Astrocyte of the cerebellum (primary cell): ENCODE results near the gene MIF.
A peak's percentile ranks its signal among the peaks of the same experiment; 100 is the strongest.

Experiments
- DNase-seq: peaks from one replicate; pipeline ENCODE4 v3.0.0-alpha.2; 2011; ENCODE audit warnings: low read depth
- H3K4me3 ChIP-seq: 2 replicates; pipeline ENCODE4 v1.5.1; 2011; ENCODE audit warnings: mild to moderate bottlenecking, low read depth, low read length, moderate library complexity
- CTCF ChIP-seq: IDR thresholded peaks from 2 replicates; pipeline ENCODE4 v1.5.1; 2012; ENCODE audit warnings: low read length, low read depth, moderate library complexity, mild to moderate bottlenecking; ENCODE audit errors: missing control alignments
- in situ Hi-C: cut with HindIII; loops from 2 replicates; pipeline ENCODE4 v1.10.0; 2017; ENCODE audit warnings: low sequenced_read_pairs

Gene MIF

DNA sequence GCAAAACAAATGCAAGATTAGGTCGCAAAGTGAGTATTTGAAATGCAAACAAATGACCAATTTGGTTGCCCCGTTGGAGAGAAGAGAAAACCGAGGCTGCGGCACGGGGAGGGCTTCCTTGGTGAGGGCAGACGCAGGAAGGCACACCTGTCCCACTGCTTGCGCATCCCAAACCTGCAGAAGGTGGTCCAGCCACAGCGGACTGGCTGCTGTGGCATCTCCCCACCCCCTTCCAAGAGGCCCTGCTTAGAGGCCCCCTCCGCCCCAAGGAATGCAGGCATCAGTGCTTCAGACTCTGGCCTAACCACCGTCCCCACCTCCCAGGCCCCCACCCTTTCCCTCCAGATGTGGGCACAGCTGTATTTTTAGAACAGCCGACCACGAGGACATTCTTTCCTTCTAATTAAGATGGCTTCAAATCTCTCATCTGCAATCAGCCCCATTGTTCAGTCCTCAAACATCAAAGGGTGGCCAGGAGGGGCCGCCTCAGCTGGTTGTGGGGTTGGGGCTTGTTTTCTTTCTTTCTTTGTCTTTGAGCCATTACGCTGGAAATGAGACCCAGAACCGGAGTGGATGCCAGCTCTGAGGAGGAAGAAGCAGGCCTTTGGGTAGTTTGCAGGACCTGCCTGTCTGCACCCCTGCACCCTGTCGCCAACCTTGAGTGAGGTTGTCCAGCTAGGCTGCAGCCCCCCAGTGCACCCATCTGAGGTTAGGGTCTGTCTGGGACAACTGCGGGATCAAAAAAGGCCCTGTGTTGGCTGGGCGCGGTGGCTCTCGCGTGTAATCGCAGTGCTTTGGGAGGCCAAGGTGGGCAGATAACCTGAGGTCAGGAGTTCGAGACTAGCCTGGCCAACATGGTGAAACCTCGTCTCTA lies 46.0 kb upstream of the MIF start:
- DNase-seq = no peak
- no peak overlapping the region for H3K4me3 ChIP-seq
- in situ Hi-C loops = no loop called here
- no peak for TF ChIP-seq CTCF

- no peak overlapping the region for H3K4me3 ChIP-seq
- DNase-seq = no peak
- TF ChIP-seq CTCF = peak; percentile 94
- in situ Hi-C loops = no loop called here
Measured at GRCh38 chr22:23849009-23850006, 44.9 kb upstream of the MIF start.

DNA sequence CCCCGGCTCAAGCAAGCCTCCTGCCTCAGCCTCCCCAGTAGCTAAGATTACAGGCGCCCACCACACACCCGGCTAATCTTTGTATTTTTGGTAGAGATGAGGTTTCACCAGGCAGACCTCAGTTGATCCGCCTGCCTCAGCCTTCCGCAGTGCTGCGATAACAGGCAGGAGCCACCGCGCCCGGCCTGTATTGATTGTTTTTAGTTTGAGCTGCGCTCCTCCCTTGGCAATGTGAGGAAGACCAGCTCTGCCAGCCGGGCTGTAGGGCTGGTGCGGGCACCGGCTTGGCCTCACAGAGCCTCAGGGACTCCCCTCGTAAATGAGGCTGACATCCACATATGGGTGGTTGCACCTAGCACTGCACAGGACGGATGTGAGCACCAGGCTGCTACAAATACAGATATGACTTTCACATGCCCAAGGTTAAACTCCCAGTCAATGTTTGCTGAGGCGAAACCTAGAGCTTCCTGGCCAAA lies 44.0 kb upstream of the MIF start:
- in situ Hi-C loops = no loop called here
- DNase-seq = no peak
- TF ChIP-seq CTCF = no peak
- H3K4me3 ChIP-seq = no peak overlapping the region

GRCh38 chr22:23856721-23857605 lies 37.2 kb upstream of the MIF start:
- peak overlapping the region; percentile 69 for H3K4me3 ChIP-seq
- DNase-seq = peak; percentile 65
- TF ChIP-seq CTCF = peak; percentile 22
- in situ Hi-C loops = no loop called here

DNA sequence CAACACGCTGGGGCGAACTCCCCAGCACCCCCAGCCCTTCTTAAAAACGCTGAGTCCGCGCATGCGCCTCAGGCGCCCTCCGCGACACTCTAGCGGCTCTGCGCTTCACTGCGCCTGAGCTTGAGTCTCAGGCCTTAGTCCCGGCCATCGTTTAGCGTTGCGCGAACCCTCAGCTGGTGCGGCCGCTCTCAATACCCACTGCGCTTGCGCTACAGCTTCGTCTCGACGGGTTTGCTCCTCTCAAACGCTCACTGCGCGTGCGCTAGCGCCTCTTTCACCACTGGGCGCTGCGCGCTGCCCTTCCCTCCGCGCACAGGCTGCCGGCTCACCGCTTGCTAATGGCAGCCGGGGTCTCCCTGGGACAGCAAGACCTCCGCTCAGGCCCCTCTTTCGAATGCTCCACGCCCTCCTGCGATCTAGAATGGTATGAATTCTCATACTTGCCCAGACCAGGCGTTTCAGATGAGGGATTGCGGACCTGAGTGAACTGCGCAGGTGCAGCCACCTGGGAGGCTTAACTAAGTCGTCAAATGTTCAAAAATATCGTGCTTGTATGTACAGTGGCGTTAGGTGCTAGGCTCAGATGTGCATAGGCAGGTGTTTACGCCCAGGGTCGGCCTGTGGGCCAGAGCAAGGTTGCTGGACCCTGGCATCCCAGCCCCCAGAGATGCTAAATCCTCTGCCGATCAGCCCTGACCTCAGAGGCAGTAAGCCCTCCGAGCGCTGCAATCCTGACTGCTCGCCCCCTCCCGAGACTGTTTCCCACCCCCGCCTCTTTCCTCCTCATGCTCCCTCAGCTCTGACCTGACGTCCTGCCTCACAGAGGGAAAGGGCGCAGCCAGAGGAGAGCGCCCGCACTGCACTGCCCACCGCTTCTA lies 36.3 kb upstream of the MIF start, which contains the start of gene SLC2A11:
Gene SLC2A11 (plus strand): TSS at position 270 of the 878 bp plus-strand sequence. CDS start 125 bp downstream, at position 395.
- H3K4me3 ChIP-seq = peak within 1 kb of the TSS; percentile 69

More for the DNA sequence above, 36.3 kb upstream of the MIF start, which contains the start of gene SLC2A11:
- in situ Hi-C loops = no loop called here
- TF ChIP-seq CTCF = peak; percentile 31
- peak; percentile 91 for DNase-seq
